ENCODE measurements around the gene IFT81. TPM values are rescaled to one million over a fixed set of nuclear protein-coding genes. Genes with fewer than 3 reads are reported as not detected.
"Not testable (repeated sequence)": the region's sequence is repeated elsewhere in the genome, so short reads cannot be mapped to it uniquely, and the experiment has no call there.

The IFT81 gene, protein sequence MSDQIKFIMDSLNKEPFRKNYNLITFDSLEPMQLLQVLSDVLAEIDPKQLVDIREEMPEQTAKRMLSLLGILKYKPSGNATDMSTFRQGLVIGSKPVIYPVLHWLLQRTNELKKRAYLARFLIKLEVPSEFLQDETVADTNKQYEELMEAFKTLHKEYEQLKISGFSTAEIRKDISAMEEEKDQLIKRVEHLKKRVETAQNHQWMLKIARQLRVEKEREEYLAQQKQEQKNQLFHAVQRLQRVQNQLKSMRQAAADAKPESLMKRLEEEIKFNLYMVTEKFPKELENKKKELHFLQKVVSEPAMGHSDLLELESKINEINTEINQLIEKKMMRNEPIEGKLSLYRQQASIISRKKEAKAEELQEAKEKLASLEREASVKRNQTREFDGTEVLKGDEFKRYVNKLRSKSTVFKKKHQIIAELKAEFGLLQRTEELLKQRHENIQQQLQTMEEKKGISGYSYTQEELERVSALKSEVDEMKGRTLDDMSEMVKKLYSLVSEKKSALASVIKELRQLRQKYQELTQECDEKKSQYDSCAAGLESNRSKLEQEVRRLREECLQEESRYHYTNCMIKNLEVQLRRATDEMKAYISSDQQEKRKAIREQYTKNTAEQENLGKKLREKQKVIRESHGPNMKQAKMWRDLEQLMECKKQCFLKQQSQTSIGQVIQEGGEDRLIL
- 14.5 and 21.1 TPM in 2 replicates for total RNA-seq (2014; rRNA removed; shearing (Covaris generic); ENCODE audit: low replicate concordance)

- in situ Hi-C loops (cut with HindIII; ENCODE audit: low pct_unique_long_range_greater_than_20kb, low sequenced_read_pairs) = no loop called here
- peak; percentile 82 for DNase-seq (ENCODE audit: low read depth)
Measured at GRCh38 chr12:110124269-110124995, at the start of gene IFT81. TSS of gene IFT81 (plus strand) at chr12:110124357. CDS start at chr12:110127381, 3,024 bp downstream.

GRCh38 chr12:110075880-110076279, 48.3 kb upstream of the IFT81 start:
- no peak for DNase-seq (ENCODE audit: low read depth)
- in situ Hi-C loops (cut with HindIII; ENCODE audit: low pct_unique_long_range_greater_than_20kb, low sequenced_read_pairs) = no loop called here

DNA sequence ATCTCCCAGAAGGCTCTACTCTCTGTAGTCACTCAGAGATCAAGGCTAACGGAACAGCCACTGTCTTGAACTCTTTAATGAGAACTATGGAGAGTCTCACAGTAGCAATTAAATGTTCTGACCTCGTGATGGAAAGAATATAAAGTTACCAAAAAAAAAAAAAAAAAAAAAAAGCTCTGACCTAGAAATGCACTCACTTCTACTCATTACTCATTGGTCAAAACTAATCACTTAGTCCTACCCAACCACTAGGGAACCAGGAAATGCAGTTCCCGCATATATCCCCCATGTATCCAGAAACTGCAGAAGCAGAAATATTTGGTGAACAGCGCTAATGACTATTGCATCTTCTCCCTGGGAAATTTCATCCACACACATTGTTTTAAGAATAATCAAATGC, 46.4 kb upstream of the IFT81 start:
- in situ Hi-C loops (cut with HindIII; ENCODE audit: low pct_unique_long_range_greater_than_20kb, low sequenced_read_pairs) = no loop called here
- DNase-seq (ENCODE audit: low read depth) = no peak

GRCh38 chr12:110079477-110080400, 44.4 kb upstream of the IFT81 start:
- no peak for DNase-seq (ENCODE audit: low read depth)
- in situ Hi-C loops (cut with HindIII; ENCODE audit: low pct_unique_long_range_greater_than_20kb, low sequenced_read_pairs) = no loop called here

- DNase-seq (ENCODE audit: low read depth) = no peak
- in situ Hi-C loops (cut with HindIII; ENCODE audit: low pct_unique_long_range_greater_than_20kb, low sequenced_read_pairs) = no loop called here
Measured at GRCh38 chr12:110080410-110080809, 43.7 kb upstream of the IFT81 start.

GRCh38 chr12:110084314-110085015, 39.7 kb upstream of the IFT81 start:
- in situ Hi-C loops (cut with HindIII; ENCODE audit: low pct_unique_long_range_greater_than_20kb, low sequenced_read_pairs) = no loop called here
- no peak for DNase-seq (ENCODE audit: low read depth)

DNA sequence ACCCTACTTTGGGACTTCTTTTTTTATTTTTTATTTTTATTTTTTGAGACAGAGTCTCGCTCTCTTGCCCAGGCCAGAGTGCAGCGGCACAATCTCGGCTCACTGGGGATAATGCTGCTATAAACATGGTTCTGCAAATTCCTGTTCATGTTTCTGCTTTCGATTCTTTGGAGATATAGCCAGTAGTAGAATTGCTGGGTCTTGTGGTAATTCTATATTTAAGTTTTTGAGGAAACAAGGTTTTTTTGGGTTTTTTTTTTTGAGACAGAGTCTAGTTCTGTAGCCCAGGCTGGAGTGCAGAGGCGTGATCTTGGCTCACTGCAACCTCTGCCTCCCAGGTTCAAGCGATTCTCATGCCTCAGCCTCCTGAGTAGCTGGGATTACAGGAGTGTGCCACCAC, 35.9 kb upstream of the IFT81 start:
- in situ Hi-C loops (cut with HindIII; ENCODE audit: low pct_unique_long_range_greater_than_20kb, low sequenced_read_pairs); DNase-seq (ENCODE audit: low read depth): not testable (repeated sequence)

- in situ Hi-C loops (cut with HindIII; ENCODE audit: low pct_unique_long_range_greater_than_20kb, low sequenced_read_pairs) = no loop called here
- DNase-seq (ENCODE audit: low read depth) = no peak
Measured at GRCh38 chr12:110088936-110089335, 35.2 kb upstream of the IFT81 start.

GRCh38 chr12:110090266-110091135, 33.7 kb upstream of the IFT81 start:
- in situ Hi-C loops (cut with HindIII; ENCODE audit: low pct_unique_long_range_greater_than_20kb, low sequenced_read_pairs) = no loop called here
- no peak for DNase-seq (ENCODE audit: low read depth)

DNA sequence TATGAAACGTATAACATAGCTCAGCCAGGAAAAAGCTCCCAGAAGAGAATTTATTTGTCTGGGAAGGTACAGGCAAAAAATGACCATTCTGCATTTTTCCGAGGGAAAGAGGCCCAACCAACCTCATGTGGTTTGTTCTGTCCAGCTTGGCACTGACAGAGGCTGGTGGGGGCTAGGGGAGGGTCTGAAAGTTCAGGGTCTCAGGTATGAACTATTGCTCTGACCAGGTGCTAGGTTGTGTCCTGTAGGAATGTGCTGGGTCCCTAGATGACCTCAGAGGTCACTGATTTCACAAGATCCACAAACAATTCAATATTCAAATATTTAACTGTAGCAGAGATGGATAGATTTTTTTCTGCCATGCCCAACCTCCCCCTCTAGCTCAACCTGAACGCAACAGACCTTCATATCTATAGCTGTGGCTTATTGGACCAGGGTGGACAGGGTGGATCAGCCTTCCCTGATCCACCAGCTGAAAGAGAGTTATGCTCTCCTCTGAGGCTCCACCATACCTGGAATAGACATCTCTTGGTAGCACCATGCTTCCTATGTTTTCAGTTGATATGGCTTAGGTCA, 32.9 kb upstream of the IFT81 start:
- in situ Hi-C loops (cut with HindIII; ENCODE audit: low pct_unique_long_range_greater_than_20kb, low sequenced_read_pairs) = no loop called here

DNA sequence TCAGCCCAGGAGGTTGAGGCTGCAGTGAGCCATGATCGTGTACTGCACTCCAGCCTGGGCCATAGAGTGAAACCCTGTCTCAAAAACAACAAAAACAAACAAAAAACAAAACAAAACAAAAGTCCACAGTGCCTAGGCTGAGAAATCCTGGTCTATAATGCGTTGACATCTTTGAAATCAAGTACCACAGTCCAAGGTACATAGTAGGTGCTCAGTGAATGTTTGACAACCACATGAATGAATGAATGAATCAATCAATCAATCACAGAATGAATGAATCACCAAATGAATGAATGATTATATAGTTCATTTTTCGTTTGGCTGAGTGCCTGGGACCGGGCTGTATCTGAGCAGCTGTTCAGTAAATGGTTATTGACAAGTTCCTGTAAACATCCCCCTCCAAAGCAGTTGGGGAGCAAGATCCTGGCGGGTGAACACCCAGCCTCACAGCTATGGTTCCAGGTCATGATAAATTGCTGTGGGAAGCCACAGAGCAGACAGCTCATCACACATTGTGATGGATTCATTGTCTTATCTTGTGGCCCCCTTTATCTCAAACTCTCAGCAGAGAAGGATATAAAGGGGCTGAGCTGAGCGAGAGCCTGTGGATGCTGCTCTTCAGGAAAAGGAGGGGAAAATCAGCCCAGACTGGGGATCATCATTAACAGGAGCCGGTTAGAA, 30.4 kb upstream of the IFT81 start:
- in situ Hi-C loops (cut with HindIII; ENCODE audit: low pct_unique_long_range_greater_than_20kb, low sequenced_read_pairs) = no loop called here
- no peak for DNase-seq (ENCODE audit: low read depth)

More for the DNA sequence above, 32.9 kb upstream of the IFT81 start:
- no peak for DNase-seq (ENCODE audit: low read depth)

GRCh38 chr12:110100315-110100970, 23.7 kb upstream of the IFT81 start:
- DNase-seq (ENCODE audit: low read depth) = peak; percentile 55
- in situ Hi-C loops (cut with HindIII; ENCODE audit: low pct_unique_long_range_greater_than_20kb, low sequenced_read_pairs) = no loop called here

DNA sequence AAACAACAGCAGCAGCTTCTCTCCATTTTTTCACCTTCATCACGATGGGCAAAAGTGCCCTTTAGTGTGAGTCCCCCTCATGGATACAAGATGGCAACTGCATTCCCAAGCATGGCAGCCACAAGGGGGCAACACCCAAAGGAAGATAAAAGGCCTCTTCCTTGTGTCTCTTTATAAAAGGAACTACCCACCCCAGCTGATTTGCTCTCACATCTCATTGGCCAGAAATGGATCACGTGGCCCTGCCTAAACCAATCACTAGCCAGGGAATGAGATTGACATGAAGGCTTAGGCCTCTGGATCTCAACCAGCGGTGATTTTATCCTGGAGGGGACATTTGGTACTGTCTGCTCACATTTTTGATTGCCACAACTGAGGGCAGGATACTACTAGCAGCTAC, 21.9 kb upstream of the IFT81 start:
- in situ Hi-C loops (cut with HindIII; ENCODE audit: low pct_unique_long_range_greater_than_20kb, low sequenced_read_pairs) = no loop called here
- DNase-seq (ENCODE audit: low read depth) = peak; percentile 69

GRCh38 chr12:110104188-110105094, 19.7 kb upstream of the IFT81 start:
- DNase-seq (ENCODE audit: low read depth) = no peak
- in situ Hi-C loops (cut with HindIII; ENCODE audit: low pct_unique_long_range_greater_than_20kb, low sequenced_read_pairs) = no loop called here
